AML-193 (cell line): ENCODE results near the gene NDUFA1.
"Not testable (repeated sequence)": the region's sequence is repeated elsewhere in the genome, so short reads cannot be mapped to it uniquely, and the experiment has no call there.

ENCODE experiments used
- DNase-seq, 2 experiments: peaks; one replicate each; lab custom pipeline; 2025; lab: John Stamatoyannopoulos, UW

NDUFA1 gene

GRCh38 chrX:119871599-119872395 lies at the start of gene NDUFA1, which contains the start of gene RNF113A:
Gene NDUFA1 (plus strand): TSS chrX:119871832. CDS start chrX:119871912, 80 bp downstream.
Gene RNF113A (minus strand): TSS chrX:119871733. CDS start chrX:119871613, 120 bp downstream.
- peak; percentile 68 to 80 for DNase-seq

GRCh38 chrX:119824221-119824620 lies 47.4 kb upstream of the NDUFA1 start:
- DNase-seq: not testable (repeated sequence)

GRCh38 chrX:119826399-119826959 lies 45.2 kb upstream of the NDUFA1 start:
- no peak for DNase-seq

GRCh38 chrX:119828446-119828845 lies 43.2 kb upstream of the NDUFA1 start:
- DNase-seq: no peak

- no peak for DNase-seq
Observed at GRCh38 chrX:119833905-119834304, 37.7 kb upstream of the NDUFA1 start.

GRCh38 chrX:119852382-119853353 lies 19.0 kb upstream of the NDUFA1 start, which contains the start of gene UPF3B:
Gene UPF3B (minus strand): TSS chrX:119852963. CDS start chrX:119852928, 35 bp downstream.
- peak; percentile 88 to 92 for DNase-seq

- no peak for DNase-seq
Observed at GRCh38 chrX:119853444-119853843, 18.2 kb upstream of the NDUFA1 start.

GRCh38 chrX:119870626-119871131 lies 953 bp upstream of the NDUFA1 start:
- DNase-seq: peak in 1 of 2 experiments; percentile 22

GRCh38 chrX:119871245-119871598 lies 410 bp upstream of the NDUFA1 start:
- DNase-seq: no peak

GRCh38 chrX:119878740-119879139 lies 7.1 kb downstream of the NDUFA1 start:
- DNase-seq: no peak

- no peak for DNase-seq
Observed at GRCh38 chrX:119880076-119880475, 8.4 kb downstream of the NDUFA1 start.

GRCh38 chrX:119880552-119881437 lies 9.2 kb downstream of the NDUFA1 start:
- peak; percentile 48 to 54 for DNase-seq

GRCh38 chrX:119885554-119886428 lies 14.2 kb downstream of the NDUFA1 start:
- no peak for DNase-seq

GRCh38 chrX:119887721-119888425 lies 16.2 kb downstream of the NDUFA1 start:
- DNase-seq: no peak

- not testable (repeated sequence) for DNase-seq
Observed at GRCh38 chrX:119890626-119891025, 19.0 kb downstream of the NDUFA1 start.

- not testable (repeated sequence) for DNase-seq
Observed at GRCh38 chrX:119891961-119892692, 20.5 kb downstream of the NDUFA1 start.

GRCh38 chrX:119895843-119896326 lies 24.3 kb downstream of the NDUFA1 start, which contains the start of gene AKAP14:
Gene AKAP14 (plus strand): TSS chrX:119895893. CDS start chrX:119903224, 7,331 bp downstream.
- DNase-seq: no peak

- no peak for DNase-seq
Observed at GRCh38 chrX:119899125-119899524, 27.5 kb downstream of the NDUFA1 start.
